Osteoblast (primary cell): ENCODE measurements around the gene ANK3. TPM values are rescaled to one million over a fixed set of nuclear protein-coding genes. Genes with fewer than 3 reads are reported as not detected.

Experiments
- DNase-seq: peaks from one replicate; pipeline ENCODE4 v3.0.0; 2011; ENCODE audit warnings: low spot score, mixed read lengths; ENCODE audit not compliant: insufficient read length; ENCODE audit errors: missing footprints
- H2AFZ ChIP-seq: 2 replicates; pipeline ENCODE4 v1.6.0; 2011; ENCODE audit warnings: mild to moderate bottlenecking, low read length
- H3K27ac ChIP-seq: 2 replicates; pipeline ENCODE4 v1.5.1; 2011; ENCODE audit warnings: mild to moderate bottlenecking, low read depth, low read length, moderate library complexity
- H3K27me3 ChIP-seq: 2 replicates; pipeline ENCODE4 v1.6.0; 2012; ENCODE audit warnings: mild to moderate bottlenecking, control low read depth, inconsistent platforms, low read length, moderate library complexity; ENCODE audit not compliant: insufficient read depth
- H3K36me3 ChIP-seq: 2 replicates; pipeline ENCODE4 v1.5.1; 2011; ENCODE audit warnings: mild to moderate bottlenecking, low read length, control low read depth, moderate library complexity; ENCODE audit not compliant: insufficient read depth
- H3K4me1 ChIP-seq: 2 replicates; pipeline ENCODE4 v1.5.1; 2011; ENCODE audit warnings: mild to moderate bottlenecking, low read length, control low read depth, moderate library complexity; ENCODE audit not compliant: insufficient read depth
- H3K4me2 ChIP-seq: 2 replicates; pipeline ENCODE4 v1.6.0; 2011; ENCODE audit warnings: mild to moderate bottlenecking, low read length; ENCODE audit not compliant: insufficient read depth
- H3K4me3 ChIP-seq: fragments of 200-600 bp; sonication (generic); 3 replicates; pipeline ENCODE4 v1.5.1; 2012; ENCODE audit warnings: mild to moderate bottlenecking, low read length, inconsistent platforms; ENCODE audit not compliant: insufficient read depth
- H3K79me2 ChIP-seq: 2 replicates; pipeline ENCODE4 v1.6.0; 2012; ENCODE audit warnings: mild to moderate bottlenecking, low read length, control low read depth, inconsistent platforms; ENCODE audit not compliant: insufficient read depth
- H3K9me3 ChIP-seq: 2 replicates; pipeline ENCODE4 v1.5.1; 2011; ENCODE audit warnings: low read depth, low read length, control low read depth
- H4K20me1 ChIP-seq: 2 replicates; pipeline ENCODE4 v1.6.0; 2012; ENCODE audit warnings: mild to moderate bottlenecking, low read length, control low read depth; ENCODE audit not compliant: insufficient read depth
- total RNA-seq: library from RNA; depleted of rRNA; stranded (reverse); fragments of >200 nt; gene quantifications from 2 replicates; pipeline ENCODE4 v1.2.3, GENCODE V29; 2012
- TF ChIP-seq, protein P1 (sequence below): IDR thresholded peaks from 2 replicates; pipeline ENCODE4 v1.5.1; 2011; ENCODE audit warnings: mild to moderate bottlenecking, low read depth, low read length, moderate library complexity; ENCODE audit errors: extremely low read depth

The ANK3 gene
- total RNA-seq, 1 donor = 44.5 TPM

DNA sequence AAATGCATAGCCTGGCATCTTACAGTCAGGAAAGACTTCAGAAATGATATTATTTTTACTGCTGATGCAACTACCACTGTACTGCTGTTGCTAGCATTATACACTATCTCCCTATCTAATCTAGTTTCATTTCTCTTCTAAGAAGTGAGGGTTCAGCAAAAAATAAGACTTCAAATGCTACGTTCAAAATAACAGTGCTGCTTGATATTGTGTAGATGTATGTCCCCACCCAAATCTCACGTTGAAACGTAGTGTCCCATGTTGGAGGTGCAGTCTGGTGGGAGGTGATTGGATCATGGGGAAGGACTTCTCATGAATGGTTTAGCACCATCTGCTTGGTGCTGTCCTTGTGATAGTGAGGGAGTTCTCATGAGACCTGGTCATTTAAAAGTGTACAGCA lies 129.4 kb downstream of the ANK3 start:
- DNase-seq = no peak
- H3K27me3 ChIP-seq = no peaks in the 10 kb centered on the region
- H2AFZ ChIP-seq = no peak overlapping the region
- no peak overlapping the region for H3K4me2 ChIP-seq
- H3K79me2 ChIP-seq = no peaks in the 10 kb centered on the region
- no peaks in the 10 kb centered on the region for H3K36me3 ChIP-seq
- H3K9me3 ChIP-seq = no peaks in the 10 kb centered on the region
- no peaks in the 10 kb centered on the region for H4K20me1 ChIP-seq
- no peak overlapping the region for H3K27ac ChIP-seq
- TF ChIP-seq, protein P1, sequence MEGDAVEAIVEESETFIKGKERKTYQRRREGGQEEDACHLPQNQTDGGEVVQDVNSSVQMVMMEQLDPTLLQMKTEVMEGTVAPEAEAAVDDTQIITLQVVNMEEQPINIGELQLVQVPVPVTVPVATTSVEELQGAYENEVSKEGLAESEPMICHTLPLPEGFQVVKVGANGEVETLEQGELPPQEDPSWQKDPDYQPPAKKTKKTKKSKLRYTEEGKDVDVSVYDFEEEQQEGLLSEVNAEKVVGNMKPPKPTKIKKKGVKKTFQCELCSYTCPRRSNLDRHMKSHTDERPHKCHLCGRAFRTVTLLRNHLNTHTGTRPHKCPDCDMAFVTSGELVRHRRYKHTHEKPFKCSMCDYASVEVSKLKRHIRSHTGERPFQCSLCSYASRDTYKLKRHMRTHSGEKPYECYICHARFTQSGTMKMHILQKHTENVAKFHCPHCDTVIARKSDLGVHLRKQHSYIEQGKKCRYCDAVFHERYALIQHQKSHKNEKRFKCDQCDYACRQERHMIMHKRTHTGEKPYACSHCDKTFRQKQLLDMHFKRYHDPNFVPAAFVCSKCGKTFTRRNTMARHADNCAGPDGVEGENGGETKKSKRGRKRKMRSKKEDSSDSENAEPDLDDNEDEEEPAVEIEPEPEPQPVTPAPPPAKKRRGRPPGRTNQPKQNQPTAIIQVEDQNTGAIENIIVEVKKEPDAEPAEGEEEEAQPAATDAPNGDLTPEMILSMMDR = no peak
- no peaks in the 10 kb centered on the region for H3K4me1 ChIP-seq
- H3K4me3 ChIP-seq = no peak overlapping the region

- Histone ChIP-seq H3K27me3 (no peaks in the 10 kb centered on the region), H4K20me1 (no peaks in the 10 kb centered on the region), H3K4me1 (no peaks in the 10 kb centered on the region), H3K4me2 (no peak overlapping the region), H3K9me3 (no peaks in the 10 kb centered on the region), H3K79me2 (no peaks in the 10 kb centered on the region), H3K27ac (no peak overlapping the region), H3K36me3 (no peaks in the 10 kb centered on the region), H3K4me3 (no peak overlapping the region), H2AFZ (no peak overlapping the region)
- DNase-seq = no peak
- TF ChIP-seq, protein P1 = no peak
These were observed 131.3 kb downstream of the ANK3 start for GRCh38 chr10:60258429-60258797.

- Histone ChIP-seq H3K27me3 (no peaks in the 10 kb centered on the region), H3K9me3 (no peaks in the 10 kb centered on the region), H3K4me3 (no peak overlapping the region), H3K27ac (no peak overlapping the region), H3K36me3 (no peaks in the 10 kb centered on the region), H3K79me2 (no peaks in the 10 kb centered on the region), H3K4me2 (no peak overlapping the region), H3K4me1 (no peaks in the 10 kb centered on the region), H4K20me1 (no peaks in the 10 kb centered on the region), H2AFZ (no peak overlapping the region)
- TF ChIP-seq, protein P1 = no peak
- no peak for DNase-seq
These were observed 131.8 kb downstream of the ANK3 start for GRCh38 chr10:60257767-60258428.

- Histone ChIP-seq H3K27me3 (no peaks in the 10 kb centered on the region), H3K9me3 (no peaks in the 10 kb centered on the region), H3K4me1 (no peaks in the 10 kb centered on the region), H3K4me2 (no peak overlapping the region), H3K4me3 (no peak overlapping the region), H3K36me3 (no peaks in the 10 kb centered on the region), H3K27ac (no peak overlapping the region), H2AFZ (no peak overlapping the region), H4K20me1 (no peaks in the 10 kb centered on the region), H3K79me2 (no peaks in the 10 kb centered on the region)
- TF ChIP-seq, protein P1 = no peak
- no peak for DNase-seq
These were observed 134.9 kb downstream of the ANK3 start for GRCh38 chr10:60254776-60255175.
